GM12891 (cell line): ENCODE data around the gene IQGAP2.

Experiments
- PAX5 ChIP-seq: IDR thresholded peaks from 2 replicates; pipeline ENCODE4 v1.6.1; 2011; ENCODE audit warnings: low read length, moderate library complexity, mild to moderate bottlenecking; ENCODE audit not compliant: insufficient read depth, severe bottlenecking
- POLR2A ChIP-seq: IDR thresholded peaks from 2 replicates; pipeline ENCODE4 v1.6.1; 2011; ENCODE audit warnings: low read depth, low read length, control low read depth
- POLR2AphosphoS5 ChIP-seq: IDR thresholded peaks from 2 replicates; pipeline ENCODE4 v1.6.1; 2011; ENCODE audit warnings: low read depth, low read length, control low read depth
- POU2F2 ChIP-seq: IDR thresholded peaks from 2 replicates; pipeline ENCODE4 v1.6.1; 2011; ENCODE audit warnings: low read depth, mild to moderate bottlenecking, control low read depth, low read length, moderate library complexity
- SPI1 ChIP-seq: IDR thresholded peaks from 2 replicates; pipeline ENCODE4 v1.6.1; 2011; ENCODE audit warnings: low read depth, low read length, control low read depth
- TAF1 ChIP-seq: IDR thresholded peaks from 2 replicates; pipeline ENCODE4 v1.6.1; 2011; ENCODE audit warnings: low read depth, low read length, control low read depth

- TF ChIP-seq SPI1 = no peak
- no peak for TF ChIP-seq POLR2A
- no peak for TF ChIP-seq POLR2AphosphoS5
- no peak for TF ChIP-seq TAF1
- TF ChIP-seq POU2F2 = no peak
- TF ChIP-seq PAX5 = no peak
Observed at GRCh38 chr5:76450054-76450453, 47.0 kb downstream of the IQGAP2 start.
